GDM1 (cell line): ENCODE results near the gene OTUD4.
"Not testable (repeated sequence)": the region's sequence is repeated elsewhere in the genome, so short reads cannot be mapped to it uniquely, and the experiment has no call there.

ENCODE experiments used
- DNase-seq: peaks from one replicate; lab custom pipeline; 2025; lab: John Stamatoyannopoulos, UW

The OTUD4 gene, protein sequence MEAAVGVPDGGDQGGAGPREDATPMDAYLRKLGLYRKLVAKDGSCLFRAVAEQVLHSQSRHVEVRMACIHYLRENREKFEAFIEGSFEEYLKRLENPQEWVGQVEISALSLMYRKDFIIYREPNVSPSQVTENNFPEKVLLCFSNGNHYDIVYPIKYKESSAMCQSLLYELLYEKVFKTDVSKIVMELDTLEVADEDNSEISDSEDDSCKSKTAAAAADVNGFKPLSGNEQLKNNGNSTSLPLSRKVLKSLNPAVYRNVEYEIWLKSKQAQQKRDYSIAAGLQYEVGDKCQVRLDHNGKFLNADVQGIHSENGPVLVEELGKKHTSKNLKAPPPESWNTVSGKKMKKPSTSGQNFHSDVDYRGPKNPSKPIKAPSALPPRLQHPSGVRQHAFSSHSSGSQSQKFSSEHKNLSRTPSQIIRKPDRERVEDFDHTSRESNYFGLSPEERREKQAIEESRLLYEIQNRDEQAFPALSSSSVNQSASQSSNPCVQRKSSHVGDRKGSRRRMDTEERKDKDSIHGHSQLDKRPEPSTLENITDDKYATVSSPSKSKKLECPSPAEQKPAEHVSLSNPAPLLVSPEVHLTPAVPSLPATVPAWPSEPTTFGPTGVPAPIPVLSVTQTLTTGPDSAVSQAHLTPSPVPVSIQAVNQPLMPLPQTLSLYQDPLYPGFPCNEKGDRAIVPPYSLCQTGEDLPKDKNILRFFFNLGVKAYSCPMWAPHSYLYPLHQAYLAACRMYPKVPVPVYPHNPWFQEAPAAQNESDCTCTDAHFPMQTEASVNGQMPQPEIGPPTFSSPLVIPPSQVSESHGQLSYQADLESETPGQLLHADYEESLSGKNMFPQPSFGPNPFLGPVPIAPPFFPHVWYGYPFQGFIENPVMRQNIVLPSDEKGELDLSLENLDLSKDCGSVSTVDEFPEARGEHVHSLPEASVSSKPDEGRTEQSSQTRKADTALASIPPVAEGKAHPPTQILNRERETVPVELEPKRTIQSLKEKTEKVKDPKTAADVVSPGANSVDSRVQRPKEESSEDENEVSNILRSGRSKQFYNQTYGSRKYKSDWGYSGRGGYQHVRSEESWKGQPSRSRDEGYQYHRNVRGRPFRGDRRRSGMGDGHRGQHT

DNA sequence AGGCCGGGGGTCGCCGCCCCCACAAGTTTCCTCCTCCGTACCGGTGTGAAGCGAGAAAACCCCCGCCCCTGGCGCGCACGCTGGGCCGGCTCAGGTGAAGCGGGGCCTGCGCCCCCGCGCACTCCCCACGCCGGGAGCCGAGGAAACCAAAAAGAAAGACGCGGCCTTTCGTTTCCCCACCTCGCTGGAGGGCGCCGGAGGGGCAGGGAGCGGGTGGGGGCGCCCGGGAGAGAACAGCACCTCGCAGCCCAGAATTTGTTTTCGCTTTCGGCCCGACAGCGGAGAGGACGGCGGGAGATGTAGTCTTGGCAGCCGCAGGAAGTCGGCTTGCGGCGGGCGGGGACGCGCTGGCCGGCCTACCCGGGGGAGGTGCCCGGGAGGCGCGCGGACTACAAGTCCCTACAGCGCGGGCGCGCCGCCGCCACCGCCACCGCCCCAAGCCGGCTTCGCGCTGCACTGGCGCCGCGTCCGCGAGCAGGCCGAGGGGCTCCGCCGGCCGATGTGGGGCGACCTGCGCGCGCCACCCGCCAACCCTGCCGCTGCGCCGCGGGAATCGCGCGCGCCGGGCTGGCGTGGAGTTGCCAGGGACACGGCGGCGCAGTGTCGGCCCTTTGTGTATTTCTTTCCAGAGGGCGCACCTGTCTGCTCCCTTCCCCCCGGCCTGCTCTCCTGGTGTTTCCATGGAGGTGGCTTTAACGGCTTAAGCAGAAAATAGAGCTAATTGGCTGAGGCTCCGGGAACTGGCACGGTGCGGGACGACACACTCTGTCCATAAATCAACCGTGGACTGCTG, at the start of gene OTUD4:
Gene OTUD4, minus strand, starts transcription at position 292 of the 793 bp plus-strand sequence. CDS start 616 bp downstream, outside the sequence.
- DNase-seq = peak; percentile 96

DNA sequence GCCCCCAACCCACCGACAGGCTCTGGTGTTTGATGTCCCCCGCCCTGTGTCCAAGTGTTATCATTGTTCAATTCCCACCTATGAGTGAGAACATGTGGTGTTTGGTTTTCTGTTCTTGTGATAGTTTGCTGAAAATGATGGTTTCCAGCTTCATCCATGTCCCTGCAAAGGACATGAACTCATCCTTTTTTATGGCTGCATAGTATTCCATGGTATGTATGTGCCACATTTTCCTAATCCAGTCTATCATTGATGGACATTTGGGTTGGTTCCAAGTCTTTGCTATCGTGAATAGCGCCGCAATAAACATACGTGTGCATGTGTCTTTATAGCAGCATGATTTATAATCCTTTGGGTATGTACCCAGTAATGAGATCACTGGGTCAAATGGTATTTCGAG, 42.8 kb upstream of the OTUD4 start:
- DNase-seq = not testable (repeated sequence)

DNA sequence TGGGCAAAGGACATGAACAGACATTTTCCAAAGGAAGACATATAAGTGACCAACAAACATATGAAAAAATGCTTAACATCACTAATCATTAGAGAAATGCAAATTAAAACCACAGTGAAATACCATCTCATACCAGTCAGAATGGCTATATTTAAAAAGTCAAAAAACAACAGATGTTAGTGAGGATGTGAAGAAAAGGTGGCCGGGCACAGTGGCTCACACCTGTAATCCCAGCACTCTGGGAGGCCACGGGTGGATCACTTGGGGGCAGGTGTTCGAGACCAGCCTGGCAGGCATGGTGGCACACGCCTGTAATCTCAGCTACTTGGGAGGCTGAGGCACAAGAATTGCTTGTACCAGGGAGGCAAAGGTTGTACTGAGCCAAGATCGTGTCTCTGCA, 41.1 kb upstream of the OTUD4 start:
- not testable (repeated sequence) for DNase-seq

DNA sequence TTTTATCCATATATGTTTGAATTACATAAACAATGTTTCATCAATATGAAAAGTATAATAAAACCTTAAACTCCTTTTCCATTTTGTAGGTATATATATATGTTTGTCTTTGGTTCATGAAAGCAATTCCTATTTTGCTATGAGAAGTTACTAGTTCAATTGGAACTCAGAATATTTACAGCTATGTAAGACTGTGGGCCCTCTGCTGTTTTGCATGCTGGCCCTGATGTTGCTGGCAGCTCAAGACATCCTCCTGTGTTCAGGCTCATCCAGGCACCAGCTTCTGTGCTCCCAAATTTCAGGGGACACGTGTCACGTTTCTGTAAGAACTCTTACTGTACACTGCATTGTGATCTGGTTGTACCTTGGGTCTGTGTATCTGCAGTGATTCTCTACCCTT, 38.7 kb upstream of the OTUD4 start:
- no peak for DNase-seq

DNA sequence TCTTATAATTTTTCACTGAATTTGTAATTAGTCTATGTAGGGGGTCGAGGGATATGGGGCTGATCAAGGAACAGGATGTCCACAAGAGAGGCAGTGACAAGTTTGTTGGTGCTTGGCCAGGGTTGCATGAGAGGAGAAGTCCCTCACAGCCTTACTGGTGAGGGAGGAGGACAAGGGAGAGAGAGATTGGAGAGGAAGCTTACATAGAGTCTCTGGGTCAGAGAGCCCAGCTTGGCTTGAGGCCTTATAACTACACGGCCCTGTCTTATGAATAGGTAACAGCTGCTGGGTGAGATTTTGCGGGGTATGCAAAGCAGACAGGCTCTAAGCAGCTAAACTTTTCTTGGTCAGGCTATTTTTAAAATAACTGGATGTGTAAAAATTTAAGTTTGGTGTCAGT, 37.9 kb upstream of the OTUD4 start:
- DNase-seq = no peak

DNA sequence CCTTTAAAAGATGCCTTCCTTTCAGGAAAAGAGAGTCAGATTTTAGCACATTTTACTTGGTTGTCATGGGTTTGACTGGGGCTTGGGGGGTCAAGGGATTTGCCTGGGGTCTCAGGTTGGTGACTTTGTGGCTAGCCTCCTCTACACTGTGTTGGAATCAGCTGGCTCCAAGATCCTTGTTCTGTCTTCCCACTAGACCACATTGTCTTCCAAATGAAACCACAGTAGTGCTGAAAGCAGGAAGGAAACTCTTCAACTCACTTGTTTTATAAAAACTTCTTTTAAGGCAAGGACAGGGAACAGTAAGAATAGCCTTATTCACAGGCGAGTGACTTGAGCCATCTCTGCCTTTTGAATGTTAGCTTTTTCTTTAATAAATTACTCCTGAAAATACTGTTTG, 37.0 kb upstream of the OTUD4 start:
- no peak for DNase-seq

DNA sequence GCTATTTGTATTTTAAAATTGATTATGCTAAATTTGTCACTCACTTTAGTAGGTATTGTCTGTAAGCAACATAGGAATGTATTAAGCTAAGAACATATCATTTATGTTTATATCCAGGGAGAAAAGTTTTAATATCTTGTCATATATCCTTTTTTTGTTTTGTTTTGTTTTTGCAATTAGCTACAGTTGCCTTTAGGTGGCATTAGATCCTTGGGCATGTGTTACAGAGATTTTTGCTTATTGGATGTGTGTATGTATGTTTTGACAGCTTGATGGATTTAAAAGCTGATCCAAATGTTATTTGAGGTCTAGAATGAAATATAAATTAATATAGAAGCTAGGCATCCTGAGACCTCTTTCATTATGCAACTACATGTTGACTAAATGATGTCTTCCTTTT, 36.1 kb upstream of the OTUD4 start:
- no peak for DNase-seq

DNA sequence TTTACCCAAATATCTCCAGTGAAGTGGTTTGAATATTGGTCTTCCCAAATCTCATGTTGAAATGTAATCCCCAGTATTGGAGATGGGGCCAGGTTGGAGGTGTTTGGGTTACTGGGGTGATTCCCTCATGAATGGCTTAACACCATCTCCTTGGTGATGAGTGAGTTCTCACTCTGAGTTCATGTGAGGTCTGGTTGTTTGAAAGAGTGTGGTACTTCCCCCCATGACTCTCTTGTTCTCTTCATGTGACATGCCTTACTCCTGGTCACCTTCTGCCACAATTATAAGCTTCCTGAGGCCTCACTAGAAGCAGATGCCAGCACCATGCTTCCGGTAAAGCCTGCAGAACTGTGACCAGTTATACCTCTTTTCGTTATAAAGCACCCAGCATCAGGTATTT, 32.9 kb upstream of the OTUD4 start:
- no peak for DNase-seq

DNA sequence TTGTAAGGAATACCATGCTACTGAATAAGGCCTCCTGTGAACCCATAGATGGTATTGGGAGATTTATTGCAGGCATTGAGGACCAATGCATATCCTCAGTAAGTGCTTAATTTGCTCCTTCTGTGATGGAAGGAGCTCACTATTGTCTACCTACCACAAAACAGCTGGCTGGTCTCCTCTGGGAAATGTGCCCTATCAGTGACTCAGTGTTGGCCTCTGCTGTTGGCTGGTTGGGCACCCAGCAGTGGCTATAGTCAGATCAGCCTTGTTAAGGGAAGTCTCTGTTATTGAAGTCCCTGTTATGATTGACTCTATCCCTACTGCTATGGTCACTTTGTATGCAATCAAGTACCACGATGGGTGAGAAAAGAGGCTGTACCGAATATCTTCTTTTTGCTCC, 27.5 kb upstream of the OTUD4 start:
- DNase-seq = no peak

DNA sequence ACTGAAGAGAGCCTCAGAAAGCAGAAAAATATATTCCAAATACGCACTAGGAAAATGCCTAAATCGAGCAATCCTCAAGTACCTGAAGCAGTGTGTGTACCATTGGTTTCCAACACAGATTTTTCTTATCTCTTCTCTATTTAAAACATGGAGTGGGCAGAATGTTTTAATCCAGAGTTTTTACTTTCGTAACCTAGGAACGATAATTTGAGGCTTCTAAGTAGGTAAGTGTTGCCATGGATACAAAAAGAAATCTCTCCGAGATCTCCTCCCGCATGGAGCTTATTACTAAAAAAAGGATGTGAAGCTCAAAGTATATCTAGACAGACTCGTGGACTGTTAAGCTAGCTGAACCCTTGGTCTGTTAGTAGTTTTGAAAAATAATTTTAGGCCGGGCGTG, 23.0 kb upstream of the OTUD4 start:
- DNase-seq = no peak

DNA sequence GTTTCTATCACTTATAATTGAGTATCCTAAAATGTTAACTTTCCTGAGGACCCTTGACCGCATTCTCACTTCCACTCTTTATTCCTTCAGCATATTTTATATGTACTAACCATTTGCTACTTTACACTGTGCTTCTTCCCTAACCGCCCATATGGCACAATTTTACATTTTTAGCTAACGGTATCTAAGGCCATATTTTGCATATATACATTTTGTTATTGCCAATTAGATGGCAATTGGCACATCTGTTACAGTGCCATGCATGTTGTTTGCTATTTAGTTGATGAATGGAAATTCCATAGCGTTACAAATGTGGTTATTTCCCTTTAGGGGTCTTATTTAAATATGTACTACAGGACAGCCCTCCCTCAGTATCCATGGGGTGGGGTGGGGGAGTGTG, 20.0 kb upstream of the OTUD4 start:
- no peak for DNase-seq

DNA sequence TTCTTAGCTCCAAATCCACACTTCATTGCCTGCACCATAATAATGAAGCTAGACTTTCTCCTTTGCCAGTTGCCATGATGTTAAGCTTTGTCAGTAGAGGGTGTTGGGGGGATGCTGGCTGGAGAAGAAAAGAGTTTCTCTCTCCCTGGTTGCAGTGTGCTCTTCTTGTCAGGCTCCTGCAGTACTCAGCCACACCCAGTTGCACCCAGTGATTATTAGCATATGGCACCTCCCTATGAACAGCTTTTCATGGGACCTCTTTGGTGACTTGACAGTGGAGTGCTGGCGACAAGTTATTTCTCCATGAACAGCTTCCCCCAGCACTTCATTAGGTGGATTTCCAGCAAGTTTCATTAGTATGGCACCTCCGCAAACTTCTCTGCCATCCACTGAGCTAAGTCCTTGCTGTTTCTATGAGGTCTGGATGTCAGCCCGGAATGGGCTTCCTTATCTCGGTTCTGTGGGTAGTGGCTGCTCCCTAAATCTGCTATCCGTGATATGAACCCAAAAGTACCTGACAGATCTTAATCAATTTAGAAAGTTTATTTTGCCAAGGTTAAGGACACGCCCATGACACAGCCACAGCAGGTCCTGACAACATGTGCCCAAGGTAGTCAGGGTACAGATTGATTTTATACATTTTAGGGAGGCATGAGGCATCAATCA, 18.8 kb upstream of the OTUD4 start:
- DNase-seq = no peak

DNA sequence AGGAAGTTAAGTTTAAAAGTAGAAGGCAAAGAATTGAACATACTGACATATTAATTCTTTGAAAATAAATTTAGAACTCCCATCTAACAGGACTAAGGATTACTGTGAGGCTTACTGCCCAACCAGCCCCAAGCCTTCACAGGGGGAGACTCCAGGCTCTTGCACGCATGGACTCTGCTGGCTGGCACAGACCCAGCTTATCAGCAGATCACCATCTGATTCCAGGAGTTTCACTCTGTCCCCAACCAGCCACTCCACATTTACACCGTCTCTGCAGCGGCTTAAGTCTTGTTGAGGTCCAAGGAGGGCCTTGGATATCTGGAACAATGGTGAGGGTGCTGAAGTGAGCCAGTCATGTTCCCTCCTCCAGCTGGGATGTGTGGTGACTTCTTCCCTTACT, 16.4 kb upstream of the OTUD4 start:
- DNase-seq = no peak

DNA sequence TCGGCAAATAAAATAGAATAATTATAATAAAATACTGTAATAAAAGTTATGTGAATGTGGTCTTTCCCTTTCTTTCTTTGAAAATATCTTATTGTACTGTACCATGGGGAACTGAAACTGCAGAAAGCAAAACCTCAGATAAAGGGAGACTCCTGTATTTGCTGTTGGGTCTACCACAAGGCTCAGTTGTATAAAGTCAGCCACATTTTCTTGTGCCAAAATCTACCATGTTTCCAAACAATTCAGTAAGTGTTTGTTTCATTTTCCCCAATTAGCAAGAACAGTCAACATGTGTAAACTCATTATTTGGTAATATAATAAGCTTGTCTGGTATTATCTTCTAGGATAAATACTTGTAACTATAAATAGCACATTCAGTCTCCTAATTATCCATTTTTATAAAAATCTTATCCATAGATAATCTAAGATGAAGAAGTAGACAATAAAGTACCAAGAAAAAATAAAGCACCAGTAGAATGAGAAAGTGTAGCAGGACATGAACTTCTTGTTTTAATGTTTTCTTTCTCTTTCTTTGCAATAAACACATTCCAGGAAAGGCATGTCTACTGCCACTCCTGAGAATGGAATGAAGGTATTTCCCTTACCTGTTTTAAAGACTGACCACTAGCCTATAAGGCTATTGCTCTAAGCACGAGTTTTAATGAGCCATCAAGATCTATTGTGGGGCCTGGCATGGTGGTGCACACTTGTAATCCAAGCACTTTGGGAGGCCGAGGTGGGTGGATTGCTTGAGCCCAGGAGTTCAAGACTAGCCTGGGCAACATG, 15.0 kb upstream of the OTUD4 start:
- no peak for DNase-seq

DNA sequence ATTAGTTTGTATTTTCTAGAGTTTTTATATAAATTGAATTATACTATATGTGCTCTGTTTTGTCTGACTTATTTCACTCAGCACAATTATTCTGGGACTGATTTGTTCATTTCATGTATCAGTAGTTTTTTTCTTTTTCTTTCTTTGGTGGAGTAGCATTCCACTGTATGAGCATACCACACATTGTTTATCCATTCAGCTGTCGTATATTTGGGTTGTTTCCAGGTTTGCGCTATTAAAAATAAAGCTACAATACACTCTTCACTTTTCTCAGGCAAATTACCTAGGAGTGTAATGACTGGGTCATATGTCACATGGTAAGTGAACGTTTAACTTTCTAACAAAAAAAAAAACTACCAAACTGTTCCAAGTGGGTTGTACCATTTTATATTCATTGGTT, 9.6 kb upstream of the OTUD4 start:
- DNase-seq = no peak

DNA sequence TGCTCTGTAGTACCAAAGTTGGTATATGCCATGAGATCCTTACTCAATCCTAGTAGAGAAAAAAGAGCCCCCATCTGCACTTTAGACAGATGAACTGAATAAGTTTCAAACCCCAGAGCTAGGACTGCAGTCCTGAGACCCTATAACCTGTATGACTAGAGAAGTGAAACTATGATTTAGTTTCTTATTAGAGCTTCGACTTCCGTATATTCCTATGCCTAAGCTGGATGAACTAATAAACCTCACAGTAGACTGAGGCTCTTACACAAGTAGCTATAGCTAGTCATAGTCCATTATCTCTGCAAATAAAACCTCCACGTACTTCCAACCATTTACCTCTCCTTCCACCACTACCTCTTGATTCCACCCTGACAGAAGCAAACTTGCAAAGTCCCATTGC, 6.3 kb upstream of the OTUD4 start:
- DNase-seq = no peak

DNA sequence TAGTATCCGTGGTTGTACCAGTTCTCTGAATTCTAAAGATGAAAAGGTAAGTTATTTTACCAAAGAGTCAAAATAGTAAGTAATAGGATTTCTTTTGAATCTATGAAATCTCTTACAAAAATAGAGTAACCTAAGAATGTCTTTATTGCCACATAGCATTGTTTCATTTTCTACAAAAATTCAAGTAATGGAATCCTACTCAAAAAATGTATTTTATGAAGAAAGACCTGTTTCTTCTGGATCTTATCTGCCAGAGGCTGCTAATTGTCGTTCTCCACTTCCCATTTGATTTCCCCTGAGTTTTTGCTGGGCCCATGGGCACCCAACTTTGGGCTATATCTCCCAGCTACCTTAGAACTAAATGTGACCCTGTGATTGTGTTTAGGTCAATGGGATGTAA, 3.2 kb upstream of the OTUD4 start:
- no peak for DNase-seq

DNA sequence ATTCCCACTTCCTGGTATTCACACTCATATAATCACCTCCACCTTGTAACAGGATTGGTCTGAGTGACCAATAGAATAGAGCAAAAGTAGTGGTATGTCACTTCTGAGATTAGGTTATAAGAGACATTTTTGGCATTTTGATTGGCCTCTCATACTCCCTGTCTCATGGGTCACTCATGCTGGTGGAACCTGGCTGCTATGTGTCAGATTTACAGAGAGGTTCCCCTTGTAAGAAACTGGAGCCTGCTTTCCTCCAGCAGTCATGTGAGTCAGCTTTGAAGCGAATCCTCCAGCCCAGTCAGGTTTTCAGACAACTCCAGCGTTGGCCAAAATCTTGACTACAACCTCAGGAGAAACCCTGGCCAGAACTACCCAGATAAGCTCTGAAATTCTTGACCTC, 2.6 kb upstream of the OTUD4 start:
- no peak for DNase-seq

DNA sequence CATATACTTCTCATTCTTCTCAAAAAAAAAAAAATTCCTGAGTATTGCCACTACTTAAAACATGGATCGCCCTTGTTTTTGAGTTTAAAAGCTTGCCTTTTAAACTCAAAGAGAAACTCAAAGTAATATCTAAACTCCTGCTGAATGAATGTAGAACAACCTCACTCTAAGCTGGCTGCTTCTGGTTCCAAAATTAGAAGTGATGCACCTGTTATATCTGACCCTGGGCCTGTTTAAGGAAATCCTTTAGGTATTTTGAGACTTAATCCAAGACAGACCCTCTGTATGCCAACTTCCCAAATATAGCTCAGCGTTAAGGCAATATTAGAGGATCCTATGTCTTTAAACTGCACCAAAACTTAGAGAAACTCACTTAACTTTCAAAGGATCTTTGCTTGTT, 1.8 kb upstream of the OTUD4 start:
- DNase-seq = no peak

DNA sequence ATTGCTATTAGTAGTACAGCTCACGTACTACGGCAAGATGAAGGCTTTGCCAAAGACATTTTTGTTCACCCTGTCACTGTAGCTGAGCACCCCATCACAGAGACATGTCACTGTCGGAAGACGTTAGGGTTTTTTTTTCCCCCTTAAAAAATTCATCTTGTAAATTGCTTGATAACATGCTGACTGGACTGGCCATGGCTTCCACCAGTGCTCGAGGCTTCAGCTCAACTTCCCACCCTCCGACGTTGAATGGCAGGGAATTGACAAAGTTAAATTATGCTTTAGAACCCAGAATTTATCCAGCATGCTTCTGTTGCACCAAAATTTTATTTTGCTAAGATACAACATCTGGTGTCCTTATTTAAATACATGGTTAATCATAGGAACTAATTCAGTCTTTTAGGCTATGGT, 707 bp upstream of the OTUD4 start:
- no peak for DNase-seq

DNA sequence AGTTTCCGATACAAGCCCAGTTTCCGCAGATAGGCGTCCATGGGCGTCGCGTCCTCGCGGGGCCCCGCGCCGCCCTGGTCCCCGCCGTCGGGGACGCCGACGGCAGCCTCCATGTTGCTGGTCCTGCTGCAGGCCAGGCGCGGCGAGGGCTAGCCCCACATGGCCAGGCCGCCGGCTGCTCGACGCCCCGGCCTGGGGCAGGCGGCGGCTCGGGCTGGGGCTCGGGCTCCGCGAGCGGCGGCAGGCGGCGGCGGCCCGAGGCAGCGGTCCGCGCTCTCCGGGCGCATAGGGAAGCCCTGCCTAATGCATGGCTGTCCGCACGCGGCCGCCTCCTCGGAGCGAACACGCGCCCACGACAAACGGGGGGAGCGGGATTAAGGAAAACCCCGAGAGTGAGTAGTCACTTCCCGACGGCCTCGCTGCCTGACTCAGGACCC, 510 bp downstream of the OTUD4 start:
- not testable (repeated sequence) for DNase-seq
